Fibroblast of skin of back (primary cell): Measurements from ENCODE around the gene CAMK1D.

ENCODE experiments used
- DNase-seq: peaks from one replicate; pipeline ENCODE4 v3.0.0-alpha.2; 2013

Gene CAMK1D

GRCh38 chr10:12659706-12660105 is 310.4 kb downstream of the CAMK1D start:
- no peak for DNase-seq

- DNase-seq: no peak
Observed at GRCh38 chr10:12660812-12661211, 311.5 kb downstream of the CAMK1D start.

- no peak for DNase-seq
Observed at GRCh38 chr10:12661671-12662070, 312.3 kb downstream of the CAMK1D start.

GRCh38 chr10:12663863-12664262 is 314.5 kb downstream of the CAMK1D start:
- DNase-seq: peak; percentile 18

- DNase-seq: no peak
Observed at GRCh38 chr10:12665501-12665900, 316.2 kb downstream of the CAMK1D start.

DNA sequence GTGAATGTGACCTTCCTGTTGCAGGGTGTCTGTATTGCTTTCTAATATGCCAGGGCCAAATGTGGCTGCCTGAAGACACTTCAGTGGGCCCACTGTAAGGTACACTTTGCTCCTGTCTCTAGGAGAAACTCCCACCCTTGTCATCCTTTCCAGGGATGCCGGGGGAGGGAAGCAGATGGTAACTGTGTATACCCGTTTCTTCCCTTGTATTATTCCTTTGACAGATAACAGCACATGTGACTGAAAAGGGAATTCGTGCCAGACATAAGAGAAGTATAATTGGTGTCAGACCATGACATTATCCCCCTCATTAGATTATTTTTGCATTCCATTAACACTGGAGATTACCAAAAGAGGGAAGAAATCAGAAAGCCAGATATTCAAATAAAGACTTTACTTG is 317.7 kb downstream of the CAMK1D start:
- no peak for DNase-seq

DNA sequence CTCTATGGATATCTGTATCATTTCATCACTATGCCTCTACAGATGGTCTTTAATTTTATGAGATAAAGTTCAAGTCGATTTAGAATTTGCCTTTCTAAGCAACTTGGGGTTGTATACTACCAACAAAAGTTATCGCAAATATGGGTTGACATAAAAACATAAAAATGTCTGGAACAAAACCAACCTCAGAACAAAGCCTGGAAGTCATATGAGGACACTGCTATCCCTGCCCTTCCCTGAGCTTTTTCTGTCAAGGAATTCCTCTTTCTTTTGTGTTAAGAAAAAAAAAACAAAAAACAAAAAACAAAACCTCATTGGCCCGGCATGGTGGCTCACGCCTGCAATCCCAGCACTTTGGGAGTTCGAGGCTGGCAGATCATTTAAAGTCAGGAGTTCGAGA is 319.3 kb downstream of the CAMK1D start:
- no peak for DNase-seq

- DNase-seq: peak; percentile 8
Observed at GRCh38 chr10:12670004-12670403, 320.7 kb downstream of the CAMK1D start.

DNA sequence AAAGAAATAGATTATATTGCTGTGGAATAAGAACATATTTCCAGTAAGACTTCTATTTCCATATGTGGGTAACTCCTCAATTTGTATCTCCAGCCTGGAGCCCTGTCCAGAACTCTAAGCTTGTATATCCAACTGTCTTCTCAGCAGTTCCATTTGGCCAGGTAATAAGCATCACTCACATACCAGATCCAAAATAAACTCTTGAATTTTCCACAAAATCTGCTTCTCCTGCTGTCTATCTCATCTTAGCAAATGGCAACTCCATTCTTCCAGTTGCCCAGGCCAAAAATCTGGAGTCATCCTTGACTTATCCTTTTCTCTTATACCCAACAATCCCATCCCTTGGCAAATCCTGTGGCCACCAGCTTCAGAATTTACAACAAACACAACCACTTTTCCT is 325.8 kb downstream of the CAMK1D start:
- DNase-seq: no peak

GRCh38 chr10:12679636-12680035 is 330.3 kb downstream of the CAMK1D start:
- no peak for DNase-seq

- DNase-seq: no peak
Observed at GRCh38 chr10:12681252-12681651, 331.9 kb downstream of the CAMK1D start.

DNA sequence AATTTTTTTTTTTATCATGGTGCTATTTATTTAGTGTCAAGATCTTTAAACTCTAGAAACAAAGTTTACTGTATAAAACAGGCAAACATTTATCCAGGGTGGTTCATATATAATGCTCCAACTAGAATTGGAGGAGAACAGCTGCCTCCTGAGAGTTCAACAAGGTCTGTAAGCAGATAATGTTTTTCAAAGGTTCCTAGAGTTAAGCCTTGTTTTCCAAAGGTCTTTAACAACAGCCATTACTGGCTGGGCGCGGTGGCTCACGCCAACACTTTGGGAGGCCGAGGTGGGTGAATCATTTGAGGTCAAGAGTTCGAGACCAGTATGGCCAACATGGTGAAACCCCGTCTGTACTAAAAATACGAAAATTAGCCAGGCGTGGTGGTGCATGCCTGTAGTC is 335.4 kb downstream of the CAMK1D start:
- DNase-seq: no peak

- peak; percentile 18 for DNase-seq
Observed at GRCh38 chr10:12685261-12686058, 336.1 kb downstream of the CAMK1D start.

DNA sequence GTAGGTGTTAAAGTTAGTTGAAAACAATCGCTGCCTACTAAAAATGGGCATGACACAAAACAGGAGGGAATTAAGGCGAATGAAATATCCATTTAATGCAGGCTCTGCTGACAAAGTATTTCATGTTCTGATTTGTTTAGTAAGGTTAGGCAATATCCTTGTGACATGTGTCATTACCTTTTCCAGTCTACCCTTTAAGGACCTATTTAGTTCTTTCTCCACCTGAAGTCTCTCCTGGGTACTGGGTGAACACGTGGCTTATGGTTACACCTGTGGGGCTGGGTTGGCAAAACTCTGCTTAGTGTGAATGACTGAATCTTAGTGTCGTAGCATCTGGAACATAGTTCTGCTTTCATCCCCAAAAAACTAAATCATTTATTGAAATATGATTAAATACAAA is 338.6 kb downstream of the CAMK1D start:
- no peak for DNase-seq

- no peak for DNase-seq
Observed at GRCh38 chr10:12689893-12690292, 340.5 kb downstream of the CAMK1D start.

GRCh38 chr10:12690525-12691126 is 341.3 kb downstream of the CAMK1D start:
- DNase-seq: no peak

DNA sequence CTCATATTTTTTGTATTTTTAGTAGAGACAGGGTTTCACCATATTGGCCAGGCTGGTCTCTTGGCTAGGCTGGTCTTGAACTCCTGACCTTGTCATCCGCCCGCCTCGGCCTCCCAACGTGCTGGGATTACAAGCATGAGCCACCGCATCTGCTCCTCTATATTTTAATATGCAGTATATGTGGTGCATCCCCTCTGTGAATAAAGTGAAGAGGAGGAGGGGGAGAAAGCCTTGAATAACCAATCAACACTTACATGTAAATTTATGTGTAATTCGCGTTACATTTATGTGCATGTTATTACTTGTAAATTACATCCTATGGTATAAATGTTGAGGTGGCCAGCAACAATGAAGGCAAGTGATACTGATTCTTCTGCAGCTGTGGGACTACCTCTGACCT is 342.2 kb downstream of the CAMK1D start:
- no peak for DNase-seq

DNA sequence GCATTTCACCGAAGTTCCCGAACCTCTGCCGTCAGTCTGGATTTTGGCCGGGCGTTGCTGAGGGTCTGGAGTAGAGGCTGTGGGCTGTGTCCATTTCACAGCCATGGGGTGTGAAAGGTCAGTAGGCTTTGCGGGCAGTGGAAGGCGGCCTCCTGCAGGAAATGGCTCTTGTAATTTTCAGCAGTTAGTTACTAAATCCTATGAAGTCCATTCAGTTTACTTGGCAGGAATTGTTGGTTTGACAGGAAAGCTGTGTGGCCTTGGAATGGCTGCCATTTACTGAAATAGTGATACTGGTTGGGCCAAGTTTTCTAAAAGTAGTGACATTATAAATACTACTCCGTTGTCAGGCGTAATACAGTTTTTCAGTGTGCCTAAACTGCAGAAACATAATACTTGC is 348.4 kb downstream of the CAMK1D start:
- DNase-seq: no peak

DNA sequence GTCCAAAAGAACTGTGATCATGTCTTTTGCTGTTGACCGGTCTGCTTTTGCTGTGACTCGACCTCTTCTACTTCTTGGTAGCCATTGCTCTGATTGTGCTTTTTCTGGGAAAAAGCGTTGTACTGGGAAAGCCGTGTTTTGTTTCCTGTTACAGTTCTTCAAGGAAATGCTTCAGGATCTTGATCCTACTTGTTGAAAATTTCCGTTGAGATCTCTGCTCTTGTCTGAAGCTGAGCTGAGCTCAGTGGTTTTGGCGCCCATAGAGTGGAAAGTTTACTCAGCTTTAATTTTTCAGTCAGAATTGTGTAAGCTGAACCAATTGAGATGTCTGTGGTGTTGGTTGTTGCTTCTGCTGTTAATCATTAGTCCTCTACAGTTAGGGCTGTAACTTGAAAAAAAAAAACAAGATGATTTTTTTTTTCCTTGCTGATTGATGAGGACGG is 349.9 kb downstream of the CAMK1D start:
- DNase-seq: no peak

DNA sequence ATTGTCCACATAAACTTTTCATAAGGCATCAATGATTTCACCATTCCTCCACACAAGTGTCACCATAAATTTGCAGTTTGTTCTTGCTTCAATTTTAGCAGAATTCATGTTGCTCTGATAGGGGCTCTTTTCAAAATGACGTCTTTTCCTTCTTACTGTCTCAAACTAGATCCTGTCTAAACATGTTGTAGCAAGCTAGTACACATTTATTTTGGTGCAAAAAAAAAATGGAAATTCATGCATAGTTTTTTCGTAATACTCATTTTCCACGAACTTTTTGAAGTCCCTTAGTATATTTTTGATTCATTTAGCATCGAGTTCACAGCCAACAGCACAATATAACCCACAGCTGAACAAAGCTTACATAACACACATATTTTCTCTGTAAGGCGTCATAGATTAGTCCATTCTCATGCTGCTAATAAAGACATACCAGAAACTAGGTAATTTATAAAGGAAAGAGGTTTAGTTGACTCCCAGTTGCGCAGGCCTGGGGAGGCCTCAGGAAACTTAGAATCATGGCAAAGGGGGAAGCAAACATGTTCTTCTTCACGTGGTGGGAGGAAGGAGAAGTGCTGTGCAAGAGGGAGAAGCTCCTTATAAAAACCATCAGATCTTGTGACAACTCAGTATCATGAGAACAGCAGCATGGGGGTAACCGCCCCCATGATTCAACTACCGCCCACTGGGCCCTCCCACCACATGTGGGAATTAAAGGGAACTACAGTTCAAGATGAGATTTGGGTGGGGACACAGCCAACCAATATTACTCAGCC is 350.6 kb downstream of the CAMK1D start:
- DNase-seq: no peak

DNA sequence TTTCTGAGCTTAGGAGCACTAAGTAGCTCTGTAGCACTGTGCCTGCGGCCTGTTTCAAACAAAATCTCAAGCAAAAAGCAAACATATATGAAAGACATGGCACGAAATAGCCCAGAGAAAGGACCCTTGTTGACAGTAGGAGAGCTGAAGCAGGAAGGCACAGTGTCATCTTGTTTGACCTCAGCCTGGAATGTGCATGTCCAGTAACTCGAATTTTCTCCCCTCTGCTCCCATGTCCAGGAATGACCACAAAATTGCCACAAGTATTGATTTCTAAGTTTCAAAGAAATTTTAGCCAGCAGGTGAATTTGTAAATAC is 351.2 kb downstream of the CAMK1D start:
- DNase-seq: no peak

DNA sequence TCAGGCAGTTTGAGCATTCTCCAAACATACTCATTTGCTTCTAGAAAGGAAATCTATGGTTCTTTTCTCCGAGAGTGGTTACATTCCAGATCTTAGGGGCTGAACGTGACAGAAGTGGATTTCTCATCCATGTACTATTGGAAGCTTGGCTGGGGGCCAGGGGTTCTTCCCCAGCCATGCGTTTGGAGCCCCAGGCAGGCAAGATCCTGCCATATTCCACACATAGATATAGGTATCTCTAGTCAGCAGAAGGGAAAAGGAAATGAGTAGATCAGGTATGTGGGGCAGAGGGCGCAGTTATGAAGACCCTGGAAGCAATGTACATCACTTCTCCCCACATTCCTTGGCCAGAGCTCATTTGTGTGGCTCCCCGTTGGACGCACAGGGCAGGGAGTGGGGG is 352.3 kb downstream of the CAMK1D start:
- DNase-seq: peak; percentile 59

DNA sequence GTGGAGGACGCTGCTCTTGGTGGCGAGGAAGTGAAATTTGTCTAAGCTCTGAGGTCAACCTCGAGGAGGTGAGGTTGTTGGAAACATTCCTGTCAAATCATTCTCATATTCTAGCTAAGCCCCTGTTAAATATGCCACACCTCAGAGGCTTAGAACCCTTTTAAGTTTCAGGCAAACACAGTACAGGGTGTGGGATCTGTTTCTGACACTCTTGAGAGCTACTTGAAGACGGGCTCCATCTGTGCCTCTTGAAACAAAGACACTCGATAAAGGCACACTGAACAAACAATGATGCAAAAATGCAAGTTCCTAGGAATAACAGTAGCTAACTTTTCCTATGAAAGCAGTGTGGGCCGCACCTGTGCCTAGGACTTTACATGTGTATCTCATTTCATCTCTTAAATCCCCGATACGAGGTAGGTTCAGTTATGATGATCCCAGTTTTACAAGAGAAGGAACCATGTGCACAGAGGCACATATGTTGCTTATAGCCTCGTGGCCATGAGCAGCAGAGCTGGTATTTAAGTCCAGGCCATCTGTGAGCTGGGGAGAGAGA is 352.9 kb downstream of the CAMK1D start:
- no peak for DNase-seq
